SKM-1 treated with dmso at 0.1 percent for 144 hours (cell line): ENCODE data around the gene ELF1.

Experiments
- DNase-seq: peaks from one replicate; lab custom pipeline; 2025; ENCODE audit not compliant: unreplicated experiment; lab: John Stamatoyannopoulos, UW

The ELF1 gene

GRCh38 chr13:41019011-41019487, at the start of gene ELF1:
TSS of gene ELF1 (minus strand) at chr13:41019316. CDS start at chr13:40982054, 37,262 bp downstream.
- peak; percentile 90 for DNase-seq

GRCh38 chr13:41065078-41065477, 46.0 kb upstream of the ELF1 start:
- DNase-seq, result no peak

GRCh38 chr13:41064493-41064892, 45.4 kb upstream of the ELF1 start:
- no peak for DNase-seq

GRCh38 chr13:41061914-41062837, 43.1 kb upstream of the ELF1 start:
- peak; percentile 69 for DNase-seq

GRCh38 chr13:41061075-41061913, 42.2 kb upstream of the ELF1 start, which contains the start of gene WBP4:
TSS of gene WBP4 (plus strand) at chr13:41061509. CDS start at chr13:41061674, 165 bp downstream.
- peak; percentile 92 for DNase-seq

GRCh38 chr13:41060724-41061074, 41.6 kb upstream of the ELF1 start:
- peak; percentile 78 for DNase-seq

- DNase-seq, result peak; percentile 84
Measured at GRCh38 chr13:41060082-41060723, 41.1 kb upstream of the ELF1 start.

GRCh38 chr13:41059456-41060081, 40.5 kb upstream of the ELF1 start:
- DNase-seq, result no peak

- DNase-seq, result no peak
Measured at GRCh38 chr13:41058295-41059070, 39.4 kb upstream of the ELF1 start.

- DNase-seq, result no peak
Measured at GRCh38 chr13:41056826-41057711, 38.0 kb upstream of the ELF1 start.

- DNase-seq, result no peak
Measured at GRCh38 chr13:41056194-41056593, 37.1 kb upstream of the ELF1 start.

GRCh38 chr13:41054919-41055619, 36.0 kb upstream of the ELF1 start:
- no peak for DNase-seq

GRCh38 chr13:41054212-41054877, 35.2 kb upstream of the ELF1 start:
- DNase-seq, result no peak

- peak; percentile 33 for DNase-seq
Measured at GRCh38 chr13:41053384-41053826, 34.3 kb upstream of the ELF1 start.

GRCh38 chr13:41052441-41052840, 33.3 kb upstream of the ELF1 start:
- no peak for DNase-seq

GRCh38 chr13:41049480-41050440, 30.6 kb upstream of the ELF1 start:
- DNase-seq, result peak; percentile 32

- DNase-seq, result no peak
Measured at GRCh38 chr13:41048640-41049039, 29.5 kb upstream of the ELF1 start.
